WI38 (cell line): ENCODE measurements around the gene PYGB.
"Not testable (repeated sequence)": the region's sequence is repeated elsewhere in the genome, so short reads cannot be mapped to it uniquely, and the experiment has no call there.

Experiments used
- H3K4me3 ChIP-seq: 2 replicates; pipeline ENCODE4 v1.5.1; 2011; ENCODE audit warnings: low read depth, mild to moderate bottlenecking, control low read depth, low read length
- CTCF ChIP-seq: IDR thresholded peaks from 2 replicates; pipeline ENCODE4 v1.5.1; 2012; ENCODE audit warnings: low read depth, mild to moderate bottlenecking, control low read depth, low read length

PYGB gene

GRCh38 chr20:25328954-25329498, 81.1 kb downstream of the PYGB start:
- no peak overlapping the region for H3K4me3 ChIP-seq
- TF ChIP-seq CTCF: no peak

- H3K4me3 ChIP-seq: not testable (repeated sequence)
Observed at GRCh38 chr20:25334972-25335371, 87.1 kb downstream of the PYGB start.

GRCh38 chr20:25336561-25337422, 88.9 kb downstream of the PYGB start:
- no peak overlapping the region for H3K4me3 ChIP-seq
- TF ChIP-seq CTCF: no peak

GRCh38 chr20:25338112-25339023, 90.5 kb downstream of the PYGB start:
- no peak for TF ChIP-seq CTCF
- H3K4me3 ChIP-seq: no peak overlapping the region

GRCh38 chr20:25339608-25340007, 91.7 kb downstream of the PYGB start:
- TF ChIP-seq CTCF: no peak
- H3K4me3 ChIP-seq: no peak overlapping the region

- no peak overlapping the region for H3K4me3 ChIP-seq
- no peak for TF ChIP-seq CTCF
Observed at GRCh38 chr20:25340380-25340779, 92.5 kb downstream of the PYGB start.

GRCh38 chr20:25341716-25342680, 94.1 kb downstream of the PYGB start:
- no peak overlapping the region for H3K4me3 ChIP-seq
- TF ChIP-seq CTCF: no peak
